SK-N-SH (cell line): ENCODE measurements around the gene OSBPL7. TPM values are rescaled to one million over a fixed set of nuclear protein-coding genes. Genes with fewer than 3 reads are reported as not detected.

Experiments
- CTCF ChIA-PET: fragments of 300-600, 350-600 bp; formaldehyde crosslinking; extraction: SDS; loops from one replicate; lab custom pipeline; 2021; lab: Yijun Ruan, JAX
- POLR2A ChIA-PET: fragments of 350-600 bp; sonication (Branson Sonifier 250); formaldehyde crosslinking; extraction: SDS; loops from one replicate; lab custom pipeline; 2020; ENCODE audit warnings: antibody characterized with exemption, inconsistent platforms; lab: Yijun Ruan, JAX
- DNase-seq: peaks from one replicate; pipeline ENCODE4 v3.0.0; 2012
- H2AFZ ChIP-seq: fragments of 200-600 bp; sonication (generic); 2 replicates; pipeline ENCODE4 v1.8.1; 2016; ENCODE audit warnings: antibody characterized with exemption, mild to moderate bottlenecking, low read depth
- H3F3A ChIP-seq: fragments of 200-600 bp; sonication (generic); replicated peaks from 2 replicates; pipeline ENCODE3; 2016; ENCODE audit warnings: antibody characterized with exemption, mild to moderate bottlenecking; ENCODE audit not compliant: insufficient read depth
- H3K27ac ChIP-seq, 2 experiments: fragments of 200-500 bp in 1 of 2; fragments of 200-600 bp in 1 of 2; sonication (Bioruptor generic) in 1 of 2; sonication (generic), shearing (Covaris generic) in 1 of 2; 2 replicates each; pipeline versions ENCODE4 v1.5.1 to v1.6.1; 2014 to 2016; ENCODE audit warnings: low read depth in 2 of 2, inconsistent platforms in 1 of 2, low read length in 1 of 2, mild to moderate bottlenecking in 1 of 2, mixed read lengths in 1 of 2
- H3K27me3 ChIP-seq: fragments of 200-600 bp; sonication (generic), shearing (Covaris generic); 2 replicates; pipeline ENCODE4 v1.6.1; 2016; ENCODE audit warnings: mixed run types; ENCODE audit not compliant: insufficient read depth
- H3K36me3 ChIP-seq, 2 experiments: fragments of 200-500 bp in 1 of 2; fragments of 200-600 bp in 1 of 2; sonication (Bioruptor generic) in 1 of 2; sonication (generic) in 1 of 2; replicated peaks in 1 of 2; 2 replicates each; pipeline versions ENCODE3 to v1.5.1; 2014 to 2016; ENCODE audit warnings: low read length in 1 of 2, mild to moderate bottlenecking in 1 of 2; ENCODE audit not compliant: insufficient read depth in 2 of 2, control insufficient read depth in 1 of 2
- H3K4me1 ChIP-seq, 2 experiments: fragments of 200-500 bp in 1 of 2; fragments of 200-600 bp in 1 of 2; sonication (Bioruptor generic) in 1 of 2; sonication (generic), shearing (Covaris generic) in 1 of 2; 2 replicates each; pipeline versions ENCODE4 v1.5.1 to v1.6.1; 2014 to 2016; ENCODE audit warnings: low read depth in 1 of 2, low read length in 1 of 2, mixed run types in 1 of 2; ENCODE audit not compliant: insufficient read depth in 2 of 2, control insufficient read depth in 1 of 2
- H3K4me2 ChIP-seq: fragments of 200-600 bp; sonication (generic), shearing (Covaris generic); 2 replicates; pipeline ENCODE4 v1.6.1; 2017; ENCODE audit warnings: mixed run types
- H3K4me3 ChIP-seq, 2 experiments: fragments of 200-500 bp in 1 of 2; fragments of 200-600 bp in 1 of 2; sonication (Bioruptor generic) in 1 of 2; sonication (generic), shearing (Covaris generic) in 1 of 2; 2 replicates each; pipeline versions ENCODE4 v1.5.1 to v1.8.1; 2014 to 2016; ENCODE audit warnings: low read depth in 2 of 2, inconsistent platforms in 1 of 2, low read length in 1 of 2, mild to moderate bottlenecking in 1 of 2, mixed read lengths in 1 of 2, moderate library complexity in 1 of 2
- H3K79me2 ChIP-seq: fragments of 200-600 bp; sonication (generic); 2 replicates; pipeline ENCODE4 v1.8.1; 2017; ENCODE audit warnings: mild to moderate bottlenecking; ENCODE audit not compliant: insufficient read depth
- H3K9ac ChIP-seq: fragments of 200-600 bp; sonication (generic); 2 replicates; pipeline ENCODE4 v1.6.1; 2017; ENCODE audit warnings: mixed run types
- H3K9me2 ChIP-seq: fragments of 200-600 bp; sonication (generic); 2 replicates; pipeline ENCODE4 v1.6.1; 2017; ENCODE audit warnings: mixed run types
- H3K9me3 ChIP-seq: fragments of 200-600 bp; sonication (generic); 2 replicates; pipeline ENCODE4 v1.6.1; 2017; ENCODE audit warnings: mixed run types, mild to moderate bottlenecking, moderate library complexity
- H4K20me1 ChIP-seq: fragments of 200-600 bp; sonication (generic); 2 replicates; pipeline ENCODE4 v1.6.1; 2017; ENCODE audit warnings: mild to moderate bottlenecking, mixed run types; ENCODE audit not compliant: insufficient read depth
- EP300 ChIP-seq, 2 experiments: IDR thresholded peaks; 2 replicates each; pipeline versions ENCODE4 v1.4.0 to v1.6.1; 2012; ENCODE audit warnings: borderline replicate concordance in 1 of 2, low read depth in 1 of 2, low read length in 1 of 2
- JUND ChIP-seq: IDR thresholded peaks from 2 replicates; pipeline ENCODE4 v1.4.0; 2012
- MEF2A ChIP-seq: IDR thresholded peaks from 2 replicates; pipeline ENCODE4 v1.4.0; 2012; ENCODE audit warnings: low read depth, borderline replicate concordance
- NRF1 ChIP-seq: IDR thresholded peaks from 2 replicates; pipeline ENCODE4 v1.6.1; 2012; ENCODE audit warnings: low read depth, mild to moderate bottlenecking, low read length
- RCOR1 ChIP-seq: fragments of 150-350 bp; IDR thresholded peaks from 2 replicates; pipeline ENCODE4 v1.6.1; 2017; ENCODE audit warnings: antibody characterized with exemption, low read length
- RXRA ChIP-seq: IDR thresholded peaks from 2 replicates; pipeline ENCODE4 v1.4.0; 2012; ENCODE audit warnings: low read depth, mild to moderate bottlenecking, borderline replicate concordance
- SMC3 ChIP-seq: IDR thresholded peaks from 2 replicates; pipeline ENCODE4 v1.6.1; 2012; ENCODE audit warnings: low read depth, low read length, improper control_type of control experiment
- TEAD4 ChIP-seq: IDR thresholded peaks from 2 replicates; pipeline ENCODE4 v1.4.0; 2012; ENCODE audit warnings: mild to moderate bottlenecking, borderline replicate concordance; ENCODE audit not compliant: insufficient read depth
- YY1 ChIP-seq: IDR thresholded peaks from 2 replicates; pipeline ENCODE4 v1.4.0; 2012; ENCODE audit warnings: low read depth, mild to moderate bottlenecking
- WGBS: methylation state at CpG from one replicate; pipeline ENCODE4 v1.1.6; 2017; ENCODE audit warnings: low lambda C conversion rate; 5-methylcytosine and 5-hydroxymethylcytosine counted together
- polyA plus RNA-seq, 3 experiments: library from polyadenylated mRNA; depleted of rRNA; stranded (reverse); fragments of >200 nt; gene quantifications; 2 replicates each; pipeline ENCODE4 v1.2.3, GENCODE V29; 2012
- TF ChIP-seq, protein P1 (sequence below): IDR thresholded peaks from 2 replicates; pipeline ENCODE4 v1.4.0; 2012; ENCODE audit warnings: low read depth, borderline replicate concordance
- TF ChIP-seq, protein P2 (sequence below): IDR thresholded peaks from 2 replicates; pipeline ENCODE4; 2012
- TF ChIP-seq, protein P3 (sequence below): fragments of 150-350 bp; IDR thresholded peaks from 2 replicates; pipeline ENCODE4 v1.6.1; 2016; ENCODE audit warnings: mild to moderate bottlenecking, low read depth, low read length
- TF ChIP-seq, protein P4 (sequence below): fragments of 200-600 bp; sonication (generic); IDR thresholded peaks from 2 replicates; pipeline ENCODE4 v1.6.1; 2017; ENCODE audit warnings: antibody characterized with exemption, mild to moderate bottlenecking, moderate library complexity

OSBPL7 gene
- polyA plus RNA-seq, 1 of the 3 experiments (the other 2 are of a cell fraction), result 23.7 TPM

DNA sequence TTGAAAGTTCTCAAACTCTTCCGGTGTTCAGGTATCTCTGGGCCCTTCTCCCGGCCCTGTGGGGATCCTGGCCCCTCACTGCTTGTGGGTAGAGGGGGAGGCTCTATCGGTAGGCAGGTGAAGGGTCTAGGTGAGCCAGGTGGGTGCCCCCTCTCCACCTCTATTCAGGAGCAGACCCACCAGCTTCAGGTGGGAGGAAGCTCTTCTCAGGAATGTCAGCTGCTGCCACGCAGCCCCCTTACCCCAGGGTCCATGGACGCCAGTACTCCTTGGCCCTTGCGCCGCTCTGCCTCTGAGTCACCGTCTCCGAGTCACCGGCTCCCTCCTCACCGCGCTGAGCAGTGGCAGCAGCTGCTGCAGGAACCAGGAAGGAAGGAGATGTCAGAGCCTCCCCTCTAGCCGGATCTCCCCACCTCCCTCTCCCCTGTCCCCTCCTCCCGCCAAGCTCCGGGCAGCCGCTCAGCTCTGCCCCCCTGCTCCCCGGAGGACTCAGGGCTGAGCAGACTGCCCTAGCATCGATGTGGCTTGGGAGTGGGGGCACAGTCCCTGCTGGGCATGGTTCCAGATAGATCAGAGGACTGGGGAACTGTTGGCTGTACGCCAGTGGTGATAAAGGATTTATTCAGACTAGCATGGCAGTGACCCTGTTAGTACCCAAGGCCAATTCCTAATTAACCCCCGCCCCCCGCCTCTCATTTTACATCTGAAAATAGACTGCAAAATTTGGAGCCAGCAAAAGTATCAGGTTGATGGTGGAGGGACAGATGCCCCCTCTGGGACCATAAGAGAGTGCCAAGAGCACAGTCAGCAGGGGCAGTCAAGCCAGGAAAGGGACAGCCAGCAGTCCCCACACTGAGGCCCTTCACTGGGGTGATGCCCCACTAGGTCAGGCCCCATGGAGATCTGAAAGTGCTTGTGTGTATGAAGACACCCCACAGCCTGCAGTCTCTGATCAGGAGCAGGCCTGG lies at the start of gene OSBPL7 (continued):
- TF ChIP-seq EP300 (IDR thresholded peaks at IDR 0.05; ENCODE audit: borderline replicate concordance in 1 of 2, low read depth in 1 of 2, low read length in 1 of 2) (no peak), SMC3 (no peak; the same call in 1 of the 2 replicates), NRF1 (no peak; the same call in 1 of the 2 replicates), MEF2A (no peak), RXRA (no peak), JUND (no peak; the same call in 1 of the 2 replicates)
- TF ChIP-seq, protein P1, sequence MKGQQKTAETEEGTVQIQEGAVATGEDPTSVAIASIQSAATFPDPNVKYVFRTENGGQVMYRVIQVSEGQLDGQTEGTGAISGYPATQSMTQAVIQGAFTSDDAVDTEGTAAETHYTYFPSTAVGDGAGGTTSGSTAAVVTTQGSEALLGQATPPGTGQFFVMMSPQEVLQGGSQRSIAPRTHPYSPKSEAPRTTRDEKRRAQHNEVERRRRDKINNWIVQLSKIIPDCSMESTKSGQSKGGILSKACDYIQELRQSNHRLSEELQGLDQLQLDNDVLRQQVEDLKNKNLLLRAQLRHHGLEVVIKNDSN, result no peak
- TF ChIP-seq, protein P2, sequence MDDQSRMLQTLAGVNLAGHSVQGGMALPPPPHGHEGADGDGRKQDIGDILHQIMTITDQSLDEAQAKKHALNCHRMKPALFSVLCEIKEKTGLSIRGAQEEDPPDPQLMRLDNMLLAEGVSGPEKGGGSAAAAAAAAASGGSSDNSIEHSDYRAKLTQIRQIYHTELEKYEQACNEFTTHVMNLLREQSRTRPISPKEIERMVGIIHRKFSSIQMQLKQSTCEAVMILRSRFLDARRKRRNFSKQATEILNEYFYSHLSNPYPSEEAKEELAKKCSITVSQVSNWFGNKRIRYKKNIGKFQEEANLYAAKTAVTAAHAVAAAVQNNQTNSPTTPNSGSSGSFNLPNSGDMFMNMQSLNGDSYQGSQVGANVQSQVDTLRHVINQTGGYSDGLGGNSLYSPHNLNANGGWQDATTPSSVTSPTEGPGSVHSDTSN, result no peak
- TF ChIP-seq, all 33 proteins: peak for 17

DNA sequence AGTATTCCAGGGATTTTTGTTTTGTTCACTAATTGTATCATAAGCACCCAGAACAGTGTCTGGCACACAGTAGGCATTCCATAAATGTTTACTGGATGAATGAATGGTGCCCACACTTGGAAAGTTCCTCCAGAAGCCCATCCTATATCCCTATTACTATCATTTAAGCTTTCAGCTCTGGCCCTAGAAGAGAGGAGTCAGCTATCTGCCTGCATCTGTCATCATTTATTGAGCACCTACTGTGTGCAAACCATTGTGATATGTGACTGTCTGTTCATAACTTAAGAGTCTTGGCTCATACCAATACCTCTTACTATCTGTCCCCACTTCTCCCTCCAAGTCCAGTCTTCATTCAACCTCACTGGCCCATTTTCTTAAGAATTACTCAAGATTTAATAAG lies 49.5 kb upstream of the OSBPL7 start:
- H3K4me2 ChIP-seq, result no peak overlapping the region
- H3K4me1 ChIP-seq, result no peaks in the 10 kb centered on the region
- no peaks in the 10 kb centered on the region for H4K20me1 ChIP-seq
- H2AFZ ChIP-seq, result no peak overlapping the region
- H3K36me3 ChIP-seq, result no peaks in the 10 kb centered on the region
- no peak overlapping the region for H3K9ac ChIP-seq
- no peaks in the 10 kb centered on the region for H3K9me2 ChIP-seq
- no peaks in the 10 kb centered on the region for H3K79me2 ChIP-seq
- POLR2A ChIA-PET, result no interaction called here
- no peak for DNase-seq
- no peak overlapping the region for H3K4me3 ChIP-seq
- no peak overlapping the region for H3K27ac ChIP-seq
- CTCF ChIA-PET, result interaction anchor here (0.7 to 9.4 kb wide), 6 partner anchors 9 to 30 kb away, joined by 3 to 108 read pairs (median 4); partner anchors contain the start of genes SCRN2 and SP6
- H3K27me3 ChIP-seq, result peaks cover 61% of the 10 kb centered on the region
- no peaks in the 10 kb centered on the region for H3K9me3 ChIP-seq
- TF ChIP-seq, protein P3, sequence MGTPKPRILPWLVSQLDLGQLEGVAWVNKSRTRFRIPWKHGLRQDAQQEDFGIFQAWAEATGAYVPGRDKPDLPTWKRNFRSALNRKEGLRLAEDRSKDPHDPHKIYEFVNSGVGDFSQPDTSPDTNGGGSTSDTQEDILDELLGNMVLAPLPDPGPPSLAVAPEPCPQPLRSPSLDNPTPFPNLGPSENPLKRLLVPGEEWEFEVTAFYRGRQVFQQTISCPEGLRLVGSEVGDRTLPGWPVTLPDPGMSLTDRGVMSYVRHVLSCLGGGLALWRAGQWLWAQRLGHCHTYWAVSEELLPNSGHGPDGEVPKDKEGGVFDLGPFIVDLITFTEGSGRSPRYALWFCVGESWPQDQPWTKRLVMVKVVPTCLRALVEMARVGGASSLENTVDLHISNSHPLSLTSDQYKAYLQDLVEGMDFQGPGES, result no peak
- TF ChIP-seq, all 33 proteins: peak for 0
- H3F3A ChIP-seq, result no peaks in the 10 kb centered on the region

DNA sequence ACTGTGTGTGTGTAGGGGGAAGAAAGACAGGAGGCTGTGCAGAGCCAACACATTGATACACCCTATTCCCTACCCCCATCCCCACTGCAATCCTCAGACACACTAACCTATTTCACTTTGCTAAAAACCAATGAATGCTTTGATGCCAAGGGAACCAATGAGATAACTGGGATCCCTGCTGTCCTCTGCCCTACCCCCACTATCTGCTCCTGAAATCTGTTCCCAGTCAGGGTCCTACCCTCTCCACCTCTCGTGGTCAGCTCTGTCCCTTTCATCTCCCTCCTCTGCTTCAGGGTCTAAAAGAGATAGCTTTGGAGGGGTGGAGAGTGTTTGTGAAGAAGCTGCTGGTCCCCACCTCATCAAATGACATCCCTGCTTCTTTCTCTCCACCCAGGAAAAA lies 48.5 kb upstream of the OSBPL7 start:
- H2AFZ ChIP-seq, result no peak overlapping the region
- CTCF ChIA-PET, result interaction anchor here (1.2 to 9.4 kb wide), 5 partner anchors 17 to 78 kb away, joined by 4 to 108 read pairs (median 5); partner anchors contain the start of gene SCRN2
- POLR2A ChIA-PET, result no interaction called here
- TF ChIP-seq EP300 (IDR thresholded peaks at IDR 0.05; ENCODE audit: borderline replicate concordance in 1 of 2, low read depth in 1 of 2, low read length in 1 of 2), result no peak
- TF ChIP-seq TEAD4, result no peak
- TF ChIP-seq, protein P1, result no peak
- TF ChIP-seq, protein P4, sequence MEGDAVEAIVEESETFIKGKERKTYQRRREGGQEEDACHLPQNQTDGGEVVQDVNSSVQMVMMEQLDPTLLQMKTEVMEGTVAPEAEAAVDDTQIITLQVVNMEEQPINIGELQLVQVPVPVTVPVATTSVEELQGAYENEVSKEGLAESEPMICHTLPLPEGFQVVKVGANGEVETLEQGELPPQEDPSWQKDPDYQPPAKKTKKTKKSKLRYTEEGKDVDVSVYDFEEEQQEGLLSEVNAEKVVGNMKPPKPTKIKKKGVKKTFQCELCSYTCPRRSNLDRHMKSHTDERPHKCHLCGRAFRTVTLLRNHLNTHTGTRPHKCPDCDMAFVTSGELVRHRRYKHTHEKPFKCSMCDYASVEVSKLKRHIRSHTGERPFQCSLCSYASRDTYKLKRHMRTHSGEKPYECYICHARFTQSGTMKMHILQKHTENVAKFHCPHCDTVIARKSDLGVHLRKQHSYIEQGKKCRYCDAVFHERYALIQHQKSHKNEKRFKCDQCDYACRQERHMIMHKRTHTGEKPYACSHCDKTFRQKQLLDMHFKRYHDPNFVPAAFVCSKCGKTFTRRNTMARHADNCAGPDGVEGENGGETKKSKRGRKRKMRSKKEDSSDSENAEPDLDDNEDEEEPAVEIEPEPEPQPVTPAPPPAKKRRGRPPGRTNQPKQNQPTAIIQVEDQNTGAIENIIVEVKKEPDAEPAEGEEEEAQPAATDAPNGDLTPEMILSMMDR, result no peak
- no peak for TF ChIP-seq RCOR1
- TF ChIP-seq YY1, result no peak

More for the DNA sequence above, 48.5 kb upstream of the OSBPL7 start:
- no peak for DNase-seq
- no peak overlapping the region for H3K27ac ChIP-seq
- no peaks in the 10 kb centered on the region for H3K36me3 ChIP-seq
- H3K9ac ChIP-seq, result no peak overlapping the region
- no peak overlapping the region for H3K4me3 ChIP-seq
- 0% methylated on average over 1 of the region's 1 CpG for WGBS
- no peaks in the 10 kb centered on the region for H3K4me1 ChIP-seq
- H3K9me3 ChIP-seq, result no peaks in the 10 kb centered on the region
- no peaks in the 10 kb centered on the region for H3K79me2 ChIP-seq
- no peaks in the 10 kb centered on the region for H3K9me2 ChIP-seq
- peaks cover 61% of the 10 kb centered on the region for H3K27me3 ChIP-seq
- H3K4me2 ChIP-seq, result no peak overlapping the region
- no peaks in the 10 kb centered on the region for H3F3A ChIP-seq
- H4K20me1 ChIP-seq, result no peaks in the 10 kb centered on the region
